22Rv1 (cell line): ENCODE measurements around the gene PHPT1.
A peak's percentile ranks its signal among the peaks of the same experiment; 100 is the strongest.

ENCODE experiments used
- H3K27ac ChIP-seq: fragments of 450-650 bp; 2 replicates; pipeline ENCODE4 v1.5.1; 2017
- CTCF ChIP-seq: fragments of 450-650 bp; IDR thresholded peaks from 2 replicates; pipeline ENCODE4 v1.5.1; 2017; ENCODE audit warnings: mild to moderate bottlenecking
- ZFX ChIP-seq: fragments of 450-650 bp; IDR thresholded peaks from 2 replicates; pipeline ENCODE4 v1.6.1; 2017; ENCODE audit warnings: antibody characterized with exemption, borderline replicate concordance

The PHPT1 gene

GRCh38 chr9:136849038-136849959, at the start of gene PHPT1:
PHPT1 (plus strand) TSS chr9:136849409; CDS start chr9:136849431, 22 bp downstream.
- no peak for TF ChIP-seq ZFX
- TF ChIP-seq CTCF: no peak
- H3K27ac ChIP-seq: peak within 1 kb of the TSS; percentile 99

- H3K27ac ChIP-seq: peak overlapping the region; percentile 100
- TF ChIP-seq ZFX: no peak
- TF ChIP-seq CTCF: no peak
These were observed 49.2 kb upstream of the PHPT1 start for GRCh38 chr9:136799854-136800657.

- peak overlapping the region; percentile 100 for H3K27ac ChIP-seq
- TF ChIP-seq ZFX (no peak), CTCF (no peak)
These were observed 46.9 kb upstream of the PHPT1 start for GRCh38 chr9:136802321-136802720.

- peak overlapping the region; percentile 40; the same call in 1 of the 2 replicates for H3K27ac ChIP-seq
These were observed 46.1 kb upstream of the PHPT1 start for GRCh38 chr9:136803009-136803550.

- H3K27ac ChIP-seq: peak overlapping the region; percentile 40; the same call in 1 of the 2 replicates
These were observed 45.4 kb upstream of the PHPT1 start for GRCh38 chr9:136803551-136804508.

GRCh38 chr9:136804509-136805206, 44.6 kb upstream of the PHPT1 start:
- H3K27ac ChIP-seq: peak overlapping the region; percentile 40
- no peak for TF ChIP-seq CTCF
- no peak for TF ChIP-seq ZFX

More at GRCh38 chr9:136803551-136804508, 45.4 kb upstream of the PHPT1 start:
- TF ChIP-seq ZFX (no peak), CTCF (no peak)
